Measurements from ENCODE around the gene NGFR. TPM values are rescaled to one million over a fixed set of nuclear protein-coding genes. Genes with fewer than 3 reads are reported as not detected.

Gene NGFR
- total RNA-seq: 20.4 TPM

GRCh38 chr17:49494986-49495841, at the start of gene NGFR:
Gene NGFR, plus strand, starts transcription at chr17:49495293. Its CDS starts 125 bp downstream, at chr17:49495418.
- peak within 1 kb of the TSS; percentile 47 for H3K27ac ChIP-seq (ENCODE audit: low read depth, low read length)
- peaks cover 26 to 31% (median 26%) of the 10 kb centered on the region in 3 donors for H3K4me1 ChIP-seq (ENCODE audit: control insufficient read depth in 3 of 3, insufficient read depth in 3 of 3, low read length in 3 of 3)
- H3K9me3 ChIP-seq (ENCODE audit: control insufficient read depth in 3 of 3, low read length in 3 of 3): no peaks in the 10 kb centered on the region
- peaks cover 23 to 57% (median 56%) of the 10 kb centered on the region in 3 donors for H3K27me3 ChIP-seq (ENCODE audit: control insufficient read depth in 3 of 3, insufficient read depth in 3 of 3, low read length in 3 of 3)
- peak within 1 kb of the TSS; percentile 60 to 65 (median 65) for H3K4me3 ChIP-seq (ENCODE audit: low read length in 3 of 3)
- no peaks in the 10 kb centered on the region for H3K36me3 ChIP-seq (ENCODE audit: control insufficient read depth in 3 of 3, insufficient read depth in 3 of 3, low read length in 3 of 3)
- H3K9ac ChIP-seq (ENCODE audit: low read depth in 1 of 3, low read length in 3 of 3): peak within 1 kb of the TSS in 2 of 3 donors; percentile 45 to 56

- Histone ChIP-seq H3K27ac (ENCODE audit: low read depth, low read length) (no peak overlapping the region), H3K9me3 (ENCODE audit: control insufficient read depth in 3 of 3, low read length in 3 of 3) (no peaks in the 10 kb centered on the region), H3K4me3 (ENCODE audit: low read length in 3 of 3) (no peak overlapping the region), H3K9ac (ENCODE audit: low read depth in 1 of 3, low read length in 3 of 3) (no peak overlapping the region), H3K36me3 (ENCODE audit: control insufficient read depth in 3 of 3, insufficient read depth in 3 of 3, low read length in 3 of 3) (no peaks in the 10 kb centered on the region), H3K4me1 (ENCODE audit: control insufficient read depth in 3 of 3, insufficient read depth in 3 of 3, low read length in 3 of 3) (no peaks in the 10 kb centered on the region), H3K27me3 (ENCODE audit: control insufficient read depth in 3 of 3, insufficient read depth in 3 of 3, low read length in 3 of 3) (peaks cover 5 to 17% (median 10%) of the 10 kb centered on the region in 3 donors)
Observed at GRCh38 chr17:49445591-49445990, 49.5 kb upstream of the NGFR start.

- H3K27ac ChIP-seq (ENCODE audit: low read depth, low read length): no peak overlapping the region
- H3K27me3 ChIP-seq (ENCODE audit: control insufficient read depth in 3 of 3, insufficient read depth in 3 of 3, low read length in 3 of 3): peaks cover 0 to 6% (median 6%) of the 10 kb centered on the region in 3 donors
- no peaks in the 10 kb centered on the region for H3K36me3 ChIP-seq (ENCODE audit: control insufficient read depth in 3 of 3, insufficient read depth in 3 of 3, low read length in 3 of 3)
- no peaks in the 10 kb centered on the region for H3K4me1 ChIP-seq (ENCODE audit: control insufficient read depth in 3 of 3, insufficient read depth in 3 of 3, low read length in 3 of 3)
- H3K9me3 ChIP-seq (ENCODE audit: control insufficient read depth in 3 of 3, low read length in 3 of 3): no peaks in the 10 kb centered on the region
- H3K9ac ChIP-seq (ENCODE audit: low read depth in 1 of 3, low read length in 3 of 3): no peak overlapping the region
- H3K4me3 ChIP-seq (ENCODE audit: low read length in 3 of 3): no peak overlapping the region
Observed at GRCh38 chr17:49447628-49448302, 47.3 kb upstream of the NGFR start.

GRCh38 chr17:49450181-49450580, 44.9 kb upstream of the NGFR start:
- Histone ChIP-seq H3K4me1 (ENCODE audit: control insufficient read depth in 3 of 3, insufficient read depth in 3 of 3, low read length in 3 of 3) (no peaks in the 10 kb centered on the region), H3K9ac (ENCODE audit: low read depth in 1 of 3, low read length in 3 of 3) (no peak overlapping the region), H3K27ac (ENCODE audit: low read depth, low read length) (no peak overlapping the region), H3K9me3 (ENCODE audit: control insufficient read depth in 3 of 3, low read length in 3 of 3) (no peaks in the 10 kb centered on the region), H3K36me3 (ENCODE audit: control insufficient read depth in 3 of 3, insufficient read depth in 3 of 3, low read length in 3 of 3) (no peaks in the 10 kb centered on the region), H3K27me3 (ENCODE audit: control insufficient read depth in 3 of 3, insufficient read depth in 3 of 3, low read length in 3 of 3) (no peaks in the 10 kb centered on the region), H3K4me3 (ENCODE audit: low read length in 3 of 3) (no peak overlapping the region)

GRCh38 chr17:49450735-49451134, 44.4 kb upstream of the NGFR start:
- no peak overlapping the region for H3K9ac ChIP-seq (ENCODE audit: low read depth in 1 of 3, low read length in 3 of 3)
- H3K27ac ChIP-seq (ENCODE audit: low read depth, low read length): no peak overlapping the region
- H3K36me3 ChIP-seq (ENCODE audit: control insufficient read depth in 3 of 3, insufficient read depth in 3 of 3, low read length in 3 of 3): no peaks in the 10 kb centered on the region
- H3K4me1 ChIP-seq (ENCODE audit: control insufficient read depth in 3 of 3, insufficient read depth in 3 of 3, low read length in 3 of 3): no peaks in the 10 kb centered on the region
- no peaks in the 10 kb centered on the region for H3K9me3 ChIP-seq (ENCODE audit: control insufficient read depth in 3 of 3, low read length in 3 of 3)
- no peak overlapping the region for H3K4me3 ChIP-seq (ENCODE audit: low read length in 3 of 3)
- H3K27me3 ChIP-seq (ENCODE audit: control insufficient read depth in 3 of 3, insufficient read depth in 3 of 3, low read length in 3 of 3): no peaks in the 10 kb centered on the region

GRCh38 chr17:49452201-49452600, 42.9 kb upstream of the NGFR start:
- Histone ChIP-seq H3K27ac (ENCODE audit: low read depth, low read length) (no peak overlapping the region), H3K36me3 (ENCODE audit: control insufficient read depth in 3 of 3, insufficient read depth in 3 of 3, low read length in 3 of 3) (no peaks in the 10 kb centered on the region), H3K4me1 (ENCODE audit: control insufficient read depth in 3 of 3, insufficient read depth in 3 of 3, low read length in 3 of 3) (no peaks in the 10 kb centered on the region), H3K9me3 (ENCODE audit: control insufficient read depth in 3 of 3, low read length in 3 of 3) (no peaks in the 10 kb centered on the region), H3K4me3 (ENCODE audit: low read length in 3 of 3) (no peak overlapping the region), H3K9ac (ENCODE audit: low read depth in 1 of 3, low read length in 3 of 3) (no peak overlapping the region), H3K27me3 (ENCODE audit: control insufficient read depth in 3 of 3, insufficient read depth in 3 of 3, low read length in 3 of 3) (peaks cover 0 to 12% (median 10%) of the 10 kb centered on the region in 3 donors)

- H3K27ac ChIP-seq (ENCODE audit: low read depth, low read length): no peak overlapping the region
- H3K36me3 ChIP-seq (ENCODE audit: control insufficient read depth in 3 of 3, insufficient read depth in 3 of 3, low read length in 3 of 3): no peaks in the 10 kb centered on the region
- no peaks in the 10 kb centered on the region for H3K9me3 ChIP-seq (ENCODE audit: control insufficient read depth in 3 of 3, low read length in 3 of 3)
- peaks cover 0 to 15% (median 12%) of the 10 kb centered on the region in 3 donors for H3K27me3 ChIP-seq (ENCODE audit: control insufficient read depth in 3 of 3, insufficient read depth in 3 of 3, low read length in 3 of 3)
- no peak overlapping the region for H3K9ac ChIP-seq (ENCODE audit: low read depth in 1 of 3, low read length in 3 of 3)
- no peaks in the 10 kb centered on the region for H3K4me1 ChIP-seq (ENCODE audit: control insufficient read depth in 3 of 3, insufficient read depth in 3 of 3, low read length in 3 of 3)
- no peak overlapping the region for H3K4me3 ChIP-seq (ENCODE audit: low read length in 3 of 3)
Observed at GRCh38 chr17:49452661-49453060, 42.4 kb upstream of the NGFR start.

GRCh38 chr17:49454050-49454449, 41.0 kb upstream of the NGFR start:
- H3K9me3 ChIP-seq (ENCODE audit: control insufficient read depth in 3 of 3, low read length in 3 of 3): no peaks in the 10 kb centered on the region
- H3K9ac ChIP-seq (ENCODE audit: low read depth in 1 of 3, low read length in 3 of 3): no peak overlapping the region
- no peaks in the 10 kb centered on the region for H3K36me3 ChIP-seq (ENCODE audit: control insufficient read depth in 3 of 3, insufficient read depth in 3 of 3, low read length in 3 of 3)
- H3K27ac ChIP-seq (ENCODE audit: low read depth, low read length): no peak overlapping the region
- H3K4me3 ChIP-seq (ENCODE audit: low read length in 3 of 3): no peak overlapping the region
- no peaks in the 10 kb centered on the region for H3K4me1 ChIP-seq (ENCODE audit: control insufficient read depth in 3 of 3, insufficient read depth in 3 of 3, low read length in 3 of 3)
- H3K27me3 ChIP-seq (ENCODE audit: control insufficient read depth in 3 of 3, insufficient read depth in 3 of 3, low read length in 3 of 3): peaks cover 3 to 15% (median 12%) of the 10 kb centered on the region in 3 donors

- Histone ChIP-seq H3K36me3 (ENCODE audit: control insufficient read depth in 3 of 3, insufficient read depth in 3 of 3, low read length in 3 of 3) (no peaks in the 10 kb centered on the region), H3K27me3 (ENCODE audit: control insufficient read depth in 3 of 3, insufficient read depth in 3 of 3, low read length in 3 of 3) (peaks cover 3 to 22% (median 20%) of the 10 kb centered on the region in 3 donors), H3K9me3 (ENCODE audit: control insufficient read depth in 3 of 3, low read length in 3 of 3) (no peaks in the 10 kb centered on the region), H3K27ac (ENCODE audit: low read depth, low read length) (no peak overlapping the region), H3K9ac (ENCODE audit: low read depth in 1 of 3, low read length in 3 of 3) (no peak overlapping the region), H3K4me3 (ENCODE audit: low read length in 3 of 3) (no peak overlapping the region), H3K4me1 (ENCODE audit: control insufficient read depth in 3 of 3, insufficient read depth in 3 of 3, low read length in 3 of 3) (no peaks in the 10 kb centered on the region)
Observed at GRCh38 chr17:49455272-49455861, 39.7 kb upstream of the NGFR start.
